ENCODE results near the gene ANO8.
"Not testable (repeated sequence)": the region's sequence is repeated elsewhere in the genome, so short reads cannot be mapped to it uniquely, and the experiment has no call there.

ANO8 gene, protein sequence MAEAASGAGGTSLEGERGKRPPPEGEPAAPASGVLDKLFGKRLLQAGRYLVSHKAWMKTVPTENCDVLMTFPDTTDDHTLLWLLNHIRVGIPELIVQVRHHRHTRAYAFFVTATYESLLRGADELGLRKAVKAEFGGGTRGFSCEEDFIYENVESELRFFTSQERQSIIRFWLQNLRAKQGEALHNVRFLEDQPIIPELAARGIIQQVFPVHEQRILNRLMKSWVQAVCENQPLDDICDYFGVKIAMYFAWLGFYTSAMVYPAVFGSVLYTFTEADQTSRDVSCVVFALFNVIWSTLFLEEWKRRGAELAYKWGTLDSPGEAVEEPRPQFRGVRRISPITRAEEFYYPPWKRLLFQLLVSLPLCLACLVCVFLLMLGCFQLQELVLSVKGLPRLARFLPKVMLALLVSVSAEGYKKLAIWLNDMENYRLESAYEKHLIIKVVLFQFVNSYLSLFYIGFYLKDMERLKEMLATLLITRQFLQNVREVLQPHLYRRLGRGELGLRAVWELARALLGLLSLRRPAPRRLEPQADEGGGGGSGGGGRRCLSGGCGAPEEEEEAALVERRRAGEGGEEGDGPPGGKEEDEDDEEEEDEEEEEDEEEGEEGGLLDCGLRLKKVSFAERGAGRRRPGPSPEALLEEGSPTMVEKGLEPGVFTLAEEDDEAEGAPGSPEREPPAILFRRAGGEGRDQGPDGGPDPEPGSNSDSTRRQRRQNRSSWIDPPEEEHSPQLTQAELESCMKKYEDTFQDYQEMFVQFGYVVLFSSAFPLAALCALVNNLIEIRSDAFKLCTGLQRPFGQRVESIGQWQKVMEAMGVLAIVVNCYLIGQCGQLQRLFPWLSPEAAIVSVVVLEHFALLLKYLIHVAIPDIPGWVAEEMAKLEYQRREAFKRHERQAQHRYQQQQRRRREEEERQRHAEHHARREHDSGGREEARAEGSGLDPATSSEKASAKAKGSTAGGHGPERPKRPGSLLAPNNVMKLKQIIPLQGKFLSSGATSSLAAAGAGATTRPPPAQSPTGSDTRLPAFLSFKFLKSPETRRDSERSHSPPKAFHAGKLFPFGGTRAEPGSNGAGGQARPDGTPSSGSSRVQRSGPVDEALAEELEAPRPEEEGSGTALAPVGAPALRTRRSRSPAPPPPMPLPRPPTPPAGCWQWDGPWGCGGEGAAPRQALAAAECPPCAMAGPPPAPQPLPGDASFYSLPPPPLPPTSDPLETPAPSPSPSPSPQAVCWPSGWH

DNA sequence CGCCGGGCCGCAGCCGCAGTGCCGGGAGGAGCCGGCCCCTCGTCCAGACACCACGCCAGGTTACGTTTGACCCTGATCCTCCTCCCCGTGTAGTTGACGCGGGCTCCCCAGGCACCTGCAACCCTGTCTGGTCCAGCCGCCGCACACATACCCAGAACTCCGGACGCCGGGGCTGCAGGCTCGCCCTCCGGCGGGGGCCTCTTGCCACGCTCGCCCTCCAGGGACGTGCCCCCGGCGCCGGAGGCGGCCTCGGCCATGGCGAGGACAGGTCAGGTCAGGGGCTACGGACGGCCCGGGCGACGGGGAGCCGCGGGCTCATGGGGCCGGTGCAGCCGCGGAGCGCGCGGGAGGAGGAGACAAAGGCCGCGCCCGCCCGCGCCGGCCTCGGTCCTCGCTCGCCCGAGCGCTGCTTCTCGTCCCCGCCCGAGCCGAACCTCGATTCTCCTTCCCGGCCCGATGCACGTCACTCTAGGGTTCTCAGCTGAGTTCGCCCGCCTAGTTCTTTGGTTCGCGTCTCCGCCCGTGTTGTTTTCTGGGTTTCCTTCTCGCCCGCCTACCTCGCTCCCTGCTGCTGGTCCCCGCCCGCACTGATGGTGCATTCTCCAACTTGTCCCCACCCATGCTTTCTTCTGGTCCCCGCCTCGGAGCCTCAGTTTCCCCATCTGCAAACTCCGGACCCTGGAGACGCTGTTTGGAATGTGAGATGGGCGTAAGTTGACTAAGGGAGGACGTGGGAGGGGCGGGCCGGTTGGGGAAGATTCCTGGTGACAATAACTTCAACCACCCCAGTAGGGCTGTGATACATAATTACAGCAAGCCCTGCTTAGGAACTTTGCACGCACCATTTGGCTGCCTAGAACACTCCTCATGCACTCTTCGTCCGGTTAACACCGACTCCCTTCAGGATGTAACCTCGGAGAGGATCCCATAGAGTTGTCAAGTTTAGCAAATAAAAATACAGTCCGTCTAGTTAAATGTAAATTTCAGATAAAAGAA is at the start of gene ANO8:
TSS of gene ANO8 (minus strand) at position 442 of the 996 bp plus-strand sequence. CDS start at position 257, 185 bp downstream.
- peak; percentile 94 to 96 for DNase-seq

DNA sequence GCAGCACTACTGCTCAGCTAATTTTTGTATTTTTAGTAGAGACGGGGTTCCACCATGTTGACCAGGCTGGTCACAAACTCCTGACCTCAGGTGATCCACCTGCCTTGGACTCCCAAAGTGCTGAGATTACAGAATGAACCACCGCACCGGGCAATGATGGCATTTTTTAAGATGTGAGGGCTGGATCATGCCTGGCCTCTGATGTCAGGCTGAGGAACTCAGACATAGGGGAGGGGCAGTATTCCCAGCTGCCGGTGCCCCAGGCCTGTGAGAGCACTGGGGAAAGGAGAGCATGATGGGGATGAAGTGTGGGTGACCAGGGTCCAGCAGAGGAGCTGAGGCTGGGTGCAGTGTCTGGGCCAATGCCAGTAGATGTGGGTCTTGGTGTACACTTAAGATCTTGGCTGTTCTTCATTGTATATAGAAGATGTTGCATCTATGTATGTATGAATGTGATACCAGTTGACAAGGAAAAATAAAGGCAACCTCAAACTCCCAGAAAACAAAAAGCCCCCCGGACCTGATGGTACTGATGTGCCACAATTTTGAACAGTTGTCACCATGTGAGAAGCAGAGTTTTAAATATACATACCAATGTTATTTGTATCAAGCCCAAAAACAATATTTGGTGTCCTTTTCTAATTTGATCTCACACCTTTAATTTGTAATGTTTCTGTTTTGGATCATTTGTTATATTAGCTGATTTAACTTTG is 45.9 kb upstream of the ANO8 start:
- no peak for DNase-seq

DNA sequence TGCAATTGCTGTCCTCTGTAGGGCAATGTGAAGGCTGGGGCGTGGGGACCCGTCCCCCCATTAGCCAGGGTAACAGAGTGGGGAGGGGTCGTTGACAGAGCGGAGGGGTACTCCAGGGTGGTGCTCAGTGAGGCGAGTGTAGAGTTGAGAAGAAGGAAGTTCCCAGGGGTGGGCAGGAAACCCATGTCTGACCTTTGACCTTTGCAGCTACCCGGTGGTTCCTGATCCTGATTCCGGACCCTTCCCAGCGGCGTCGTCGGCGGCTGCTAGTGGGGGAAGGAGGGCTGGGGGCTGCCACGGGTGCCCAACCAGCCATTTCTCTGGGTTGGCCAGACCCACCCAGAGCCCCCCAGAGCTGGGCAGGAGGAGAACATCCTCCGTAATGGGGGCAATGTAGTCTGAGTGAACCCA is 44.6 kb upstream of the ANO8 start:
- DNase-seq = no peak

GRCh38 chr19:17378271-17378670 is 43.6 kb upstream of the ANO8 start:
- DNase-seq = no peak

- DNase-seq = no peak
These were observed 42.4 kb upstream of the ANO8 start, which contains the start of gene PLVAP for GRCh38 chr19:17376935-17377600. Gene PLVAP, minus strand, starts transcription at chr19:17377342. Its CDS starts 54 bp downstream, at chr19:17377288.

DNA sequence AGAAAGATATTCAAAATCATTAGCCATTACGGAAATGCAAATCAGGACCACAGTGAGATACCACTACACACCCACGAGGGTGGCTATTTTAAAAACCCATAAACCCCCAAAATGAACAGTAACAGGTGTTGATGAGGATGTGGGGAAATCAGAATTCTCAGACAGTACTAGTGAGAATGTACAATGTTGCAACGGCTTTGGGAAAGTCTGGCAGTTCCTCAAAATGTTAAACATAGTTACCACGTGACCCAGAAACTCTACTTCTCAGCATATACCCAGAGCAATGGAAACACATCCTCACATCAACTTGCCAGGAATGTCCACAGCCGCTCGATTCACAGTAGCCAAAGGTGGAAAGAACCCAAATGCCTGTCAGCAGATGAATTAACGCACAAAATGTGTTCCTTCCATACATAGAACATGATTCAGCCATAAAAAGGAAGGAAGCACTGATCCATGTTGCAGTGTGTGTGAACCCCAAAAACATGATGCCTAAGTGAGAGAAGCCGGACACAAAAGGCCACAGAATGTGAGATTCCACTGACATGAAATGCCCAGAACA is 35.5 kb upstream of the ANO8 start:
- DNase-seq = no peak

DNA sequence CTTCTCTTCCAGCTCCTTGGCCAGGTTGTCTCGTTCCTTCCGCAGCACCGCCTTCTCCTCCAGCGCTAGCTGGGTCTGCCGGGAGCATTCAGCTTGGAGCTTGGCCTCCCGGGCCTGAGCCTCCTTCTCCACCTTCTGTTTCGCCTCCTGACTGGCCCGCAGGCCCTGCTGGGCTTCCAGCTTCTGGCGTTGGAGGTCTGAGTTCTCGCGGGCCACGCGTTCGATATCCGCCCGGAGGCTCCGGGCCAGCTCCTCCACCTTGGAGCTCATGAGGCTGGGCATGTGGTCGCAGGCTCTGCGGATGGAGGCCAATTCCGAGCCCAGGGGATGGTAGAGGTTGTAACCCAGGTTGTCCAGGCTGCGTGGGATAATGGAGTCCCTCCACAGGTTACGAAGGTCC is 30.7 kb upstream of the ANO8 start:
- no peak for DNase-seq

DNA sequence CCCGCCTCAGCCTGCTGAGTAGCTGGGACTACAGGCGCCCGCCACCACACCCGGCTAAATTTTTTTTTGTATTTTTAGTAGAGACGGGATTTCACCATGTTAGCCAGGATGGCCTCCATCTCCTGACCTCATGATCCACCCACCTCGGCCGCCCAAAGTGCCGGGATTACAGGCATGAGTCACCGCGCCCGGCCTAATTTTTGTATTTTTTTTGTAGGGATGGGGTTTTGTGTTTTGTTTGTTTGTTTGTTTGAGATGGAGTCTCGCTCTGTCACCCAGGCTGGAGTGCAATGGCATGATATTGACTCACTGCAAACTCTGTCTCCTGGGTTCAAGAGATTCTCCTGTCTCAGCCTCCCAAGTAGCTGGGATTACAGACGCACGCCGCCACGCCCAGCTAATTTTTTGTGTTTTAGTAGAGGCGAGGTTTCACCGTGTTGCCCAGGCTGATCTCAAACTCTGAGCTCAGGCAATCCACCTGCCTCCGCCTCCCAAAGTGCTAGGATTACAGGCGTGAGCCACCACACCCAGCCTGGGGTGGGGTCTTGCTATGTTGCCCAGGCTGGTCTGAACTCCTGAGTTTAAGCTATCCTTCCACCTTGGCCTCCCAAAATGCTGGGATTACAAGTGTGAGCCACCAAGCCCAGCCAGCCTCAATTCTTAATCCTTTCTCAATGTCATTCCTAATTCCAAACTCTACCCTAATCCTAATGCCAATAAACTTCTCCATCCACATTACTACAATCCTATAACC is 29.4 kb upstream of the ANO8 start:
- not testable (repeated sequence) for DNase-seq

- no peak for DNase-seq
These were observed 25.5 kb upstream of the ANO8 start for GRCh38 chr19:17359905-17360800.

GRCh38 chr19:17358395-17358794 is 23.7 kb upstream of the ANO8 start:
- peak in 1 of 2 experiments; percentile 15 for DNase-seq

GRCh38 chr19:17357724-17358123 is 23.1 kb upstream of the ANO8 start:
- no peak for DNase-seq

- DNase-seq = no peak
These were observed 22.5 kb upstream of the ANO8 start for GRCh38 chr19:17357078-17357666.

DNA sequence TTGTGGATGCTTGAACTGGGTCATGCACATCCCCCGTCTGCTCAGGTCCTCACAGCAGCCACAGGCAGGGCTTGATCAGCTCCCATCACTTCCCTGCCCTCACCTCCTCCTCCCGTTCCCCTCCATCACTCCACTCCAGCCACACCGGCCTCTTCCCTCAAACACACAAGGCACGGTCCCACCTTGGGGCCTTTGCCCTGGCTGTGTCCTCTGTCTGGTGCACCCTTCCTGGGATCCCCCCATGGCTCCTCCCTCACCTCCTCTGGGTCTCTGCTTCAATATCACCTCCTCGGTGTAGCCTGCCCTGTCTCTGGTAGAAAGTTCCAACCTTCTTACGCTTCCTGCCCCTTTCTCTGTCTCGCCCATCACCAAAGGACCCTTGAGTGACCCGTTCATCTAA is 18.7 kb upstream of the ANO8 start:
- no peak for DNase-seq

DNA sequence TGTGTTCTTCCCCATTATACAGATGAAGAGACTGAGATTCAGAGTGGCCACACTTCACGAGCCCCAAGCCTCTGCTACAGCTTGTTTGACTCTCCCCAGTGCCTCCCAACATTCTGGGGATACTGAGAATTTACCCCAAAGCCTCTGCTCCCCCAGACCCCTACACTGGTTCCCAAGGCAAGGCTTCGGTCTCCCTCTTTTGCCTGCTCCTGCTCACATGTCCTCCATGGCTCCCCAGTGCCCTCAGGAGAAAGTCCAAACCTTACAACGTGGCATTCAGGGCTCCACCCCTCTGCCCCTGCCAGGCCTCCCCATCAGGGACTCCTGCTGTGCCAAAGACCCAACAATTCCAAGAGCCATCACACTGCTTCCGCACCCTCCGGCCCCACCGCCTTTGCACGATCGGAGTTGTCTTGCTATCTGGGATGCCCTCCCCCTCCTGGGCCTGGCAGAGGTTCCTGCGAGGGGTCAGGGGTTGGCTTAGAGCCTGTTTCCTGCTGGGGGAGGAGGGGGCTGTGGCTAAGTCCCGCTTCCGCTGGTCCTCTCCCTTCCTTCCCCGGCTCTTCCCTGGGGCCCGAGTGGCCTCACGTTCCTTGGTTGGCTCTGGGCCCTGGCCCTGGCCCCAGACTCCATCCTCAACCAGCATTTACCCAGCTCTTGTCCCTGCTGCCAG is 18.1 kb upstream of the ANO8 start:
- no peak for DNase-seq

- no peak for DNase-seq
These were observed 17.3 kb upstream of the ANO8 start for GRCh38 chr19:17351815-17352435.

DNA sequence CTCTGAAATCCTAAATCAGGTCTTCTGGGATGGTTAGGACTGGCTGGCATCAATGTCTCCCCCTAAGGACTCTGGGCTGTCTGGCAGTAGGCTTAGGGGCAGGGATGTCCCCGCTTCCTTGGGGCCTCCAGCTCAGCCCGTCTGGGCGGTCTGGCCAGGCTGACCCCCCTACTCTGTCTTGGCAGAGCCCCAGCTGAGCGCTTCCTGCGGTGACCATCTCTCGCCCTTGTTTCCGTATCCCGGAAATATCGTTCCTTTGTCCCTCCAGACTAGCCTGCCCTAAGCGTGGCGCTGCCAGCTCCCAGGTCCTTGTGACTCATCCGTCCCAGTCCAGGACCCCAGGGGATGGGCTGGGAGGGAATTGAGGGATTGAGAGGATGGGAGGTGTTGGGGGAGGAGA is 14.0 kb upstream of the ANO8 start:
- peak in 1 of 2 experiments; percentile 39 for DNase-seq

DNA sequence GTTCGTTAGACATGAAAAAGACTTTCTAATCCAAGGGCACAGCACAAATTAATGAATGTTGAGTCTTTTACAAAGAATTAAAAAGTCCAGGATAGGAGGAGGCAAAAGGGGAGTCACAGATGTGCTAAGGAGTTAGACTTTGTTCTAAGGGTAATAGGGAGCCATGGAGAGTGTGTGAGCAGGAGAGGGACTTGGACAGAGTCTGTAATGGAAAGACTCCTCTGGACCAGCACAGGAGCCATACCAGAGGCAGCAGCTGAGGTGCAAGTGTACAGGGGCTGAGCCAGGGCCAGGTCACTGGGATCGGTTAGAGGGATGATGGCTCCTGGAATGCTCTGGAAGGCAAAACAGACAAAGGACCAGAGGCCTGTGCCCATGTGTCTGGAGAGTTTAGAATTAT is 13.2 kb upstream of the ANO8 start:
- DNase-seq = no peak

Measured in SW 1271 (cell line).